IPS-11a (cell line): Measurements from ENCODE around the gene TLE1.

ENCODE experiments used
- H3K4me3 ChIP-seq: one replicate; pipeline ENCODE4 v1.5.1; 2013; ENCODE audit warnings: low read depth, low read length, control low read depth

The TLE1 gene

DNA sequence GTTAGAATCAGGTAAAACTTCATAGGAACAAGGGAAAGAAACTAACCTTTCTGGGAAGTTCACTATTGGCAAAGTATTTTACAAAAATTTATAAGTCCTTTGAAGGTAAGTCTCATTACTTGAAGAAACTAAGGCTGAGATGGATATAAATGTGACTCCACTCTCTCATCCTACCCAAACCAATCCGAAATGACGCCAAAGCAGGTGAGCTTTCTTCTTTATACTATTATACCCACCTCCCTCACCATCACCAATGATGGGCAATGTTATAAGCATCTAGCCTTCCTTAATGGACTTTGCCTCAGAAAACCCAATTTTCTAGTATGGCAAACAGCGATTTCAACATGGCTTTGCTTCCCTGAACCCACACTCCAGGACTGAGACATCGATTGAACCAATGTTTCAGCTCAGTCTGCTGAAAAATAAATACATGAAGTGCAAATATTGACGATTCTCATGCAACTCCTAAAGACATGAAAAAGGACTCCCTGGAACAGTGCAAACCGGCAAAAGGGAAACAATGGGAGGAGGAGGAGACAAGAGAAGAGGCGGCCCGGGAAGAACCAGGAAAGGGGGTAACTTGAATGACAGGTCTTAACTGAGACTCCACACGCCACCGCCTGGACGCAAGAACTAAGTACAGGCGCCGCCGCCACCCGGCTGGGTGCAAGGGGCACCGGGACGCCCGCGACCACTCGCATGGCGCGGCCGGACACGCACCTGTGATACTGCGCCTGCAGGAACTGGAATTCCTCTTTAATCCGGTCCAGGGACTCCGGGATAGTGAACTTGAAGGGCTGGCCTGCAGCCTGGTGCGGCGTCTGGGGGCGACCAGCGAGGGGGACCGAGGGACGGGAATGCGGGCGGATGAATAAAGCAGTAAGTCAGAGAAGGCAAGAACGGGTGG, 2.5 kb downstream of the TLE1 start:
- peak overlapping the region; percentile 85 for H3K4me3 ChIP-seq

DNA sequence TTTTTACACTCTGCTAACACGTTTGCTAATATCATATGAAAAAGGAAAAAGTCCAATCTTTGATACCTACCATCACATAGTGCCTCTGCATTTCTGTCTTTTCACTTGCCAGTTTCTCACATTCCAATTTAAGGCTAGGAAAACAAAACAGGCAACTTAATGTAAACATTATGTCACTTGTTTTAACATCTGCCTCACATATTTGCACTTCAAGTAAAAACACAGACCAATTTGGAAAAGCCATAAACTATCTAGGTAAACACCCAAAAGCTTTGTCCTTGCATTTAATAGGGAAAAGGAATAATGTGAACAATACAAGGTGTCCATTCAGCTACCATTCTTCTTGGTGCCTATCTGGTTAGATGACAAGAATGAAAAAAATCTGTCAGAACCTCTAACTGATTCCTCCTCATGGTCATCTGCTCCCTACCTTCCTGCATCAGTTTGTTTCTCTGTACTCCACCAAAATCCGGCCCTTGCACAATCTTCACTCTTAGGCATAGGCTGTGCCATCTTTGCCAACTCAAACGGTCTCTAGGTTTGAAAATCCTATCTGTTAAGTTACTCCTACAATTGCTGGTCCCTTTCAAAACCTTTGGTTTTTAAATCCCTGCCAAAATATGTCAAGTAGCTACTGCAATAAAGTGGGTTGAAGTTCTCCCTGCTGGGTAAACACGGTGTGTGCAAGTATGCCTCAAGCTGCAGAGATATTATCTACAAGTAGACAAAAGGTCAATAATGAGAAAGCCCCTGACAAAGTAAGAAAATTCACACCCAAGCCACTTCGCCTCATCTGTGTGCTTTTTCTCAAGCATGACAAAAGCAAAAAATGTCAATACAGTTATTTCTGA, 3.4 kb downstream of the TLE1 start:
- H3K4me3 ChIP-seq: peak overlapping the region; percentile 85

DNA sequence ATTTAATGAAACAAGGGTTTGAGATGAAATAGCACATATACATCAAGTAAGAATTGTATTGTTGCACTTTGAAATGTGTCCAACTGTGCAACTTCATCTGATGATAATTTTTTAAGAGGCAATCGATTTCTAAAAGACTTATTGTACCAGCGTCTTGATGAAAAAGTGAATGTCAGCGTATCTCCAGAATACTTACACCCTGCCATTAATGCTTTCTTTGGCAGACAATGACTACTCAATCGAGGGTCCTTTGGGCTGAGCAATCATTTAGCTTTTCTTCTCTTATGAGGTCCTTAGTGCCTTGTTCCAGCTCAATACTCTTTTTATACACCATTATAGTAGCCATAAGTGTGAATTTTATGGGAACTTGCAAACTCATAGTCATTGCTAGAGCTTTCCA, 4.7 kb downstream of the TLE1 start:
- H3K4me3 ChIP-seq: no peak overlapping the region

DNA sequence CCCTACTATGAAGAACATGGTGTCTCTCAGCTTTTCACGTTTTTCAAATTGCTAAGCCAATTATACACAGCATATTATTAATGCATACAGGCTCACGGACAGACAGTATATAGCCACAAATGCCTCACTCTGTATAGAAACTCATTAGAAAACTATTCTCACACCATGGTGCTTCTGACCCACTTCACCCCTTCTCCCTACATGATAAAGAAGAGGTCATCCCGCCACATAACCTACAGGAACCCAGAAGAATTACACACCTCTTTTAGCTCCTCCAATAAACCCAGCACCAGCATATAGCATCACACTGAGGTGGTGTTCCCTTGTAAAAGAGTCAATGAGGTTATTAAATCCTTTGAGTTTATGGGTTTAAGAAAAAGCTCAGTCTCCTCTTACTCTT, 5.6 kb downstream of the TLE1 start:
- no peak overlapping the region for H3K4me3 ChIP-seq

DNA sequence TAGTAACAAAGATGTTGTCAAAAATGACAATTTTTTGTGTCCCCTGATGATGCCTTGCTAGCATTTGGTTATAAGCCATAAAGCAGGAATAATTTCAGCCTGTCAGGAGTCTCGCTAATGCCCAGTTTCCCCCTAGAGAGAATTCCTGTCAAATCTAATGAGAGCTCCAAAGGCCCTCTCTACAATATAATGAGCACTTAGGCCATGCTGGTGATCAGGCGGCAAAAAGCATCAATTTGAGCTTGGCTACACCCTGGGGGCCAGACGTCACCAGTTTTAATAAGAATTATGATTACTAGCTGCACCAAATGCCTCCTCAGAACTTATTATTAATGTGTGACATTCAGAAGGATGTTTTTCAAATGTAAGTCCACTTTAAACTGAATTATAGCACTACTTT, 6.1 kb downstream of the TLE1 start:
- no peak overlapping the region for H3K4me3 ChIP-seq

DNA sequence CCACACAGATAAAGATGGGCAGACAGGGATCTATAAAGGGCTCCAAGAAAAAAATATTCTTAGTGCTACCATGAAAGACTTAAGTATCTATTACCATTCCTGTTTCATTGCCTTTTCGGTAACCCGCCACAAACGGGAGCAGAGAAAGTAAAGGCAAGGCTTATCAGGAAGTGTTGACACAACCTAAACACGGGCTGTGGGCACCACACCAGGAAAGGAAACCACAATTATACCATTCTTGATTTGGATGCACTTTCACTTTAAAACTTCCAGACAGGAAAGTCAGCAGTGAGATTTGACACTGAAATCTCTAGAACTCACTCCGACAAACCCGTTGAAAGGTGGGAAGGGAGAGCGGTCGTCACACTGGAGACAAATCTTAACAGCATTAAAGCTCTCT, 6.5 kb downstream of the TLE1 start:
- no peak overlapping the region for H3K4me3 ChIP-seq

DNA sequence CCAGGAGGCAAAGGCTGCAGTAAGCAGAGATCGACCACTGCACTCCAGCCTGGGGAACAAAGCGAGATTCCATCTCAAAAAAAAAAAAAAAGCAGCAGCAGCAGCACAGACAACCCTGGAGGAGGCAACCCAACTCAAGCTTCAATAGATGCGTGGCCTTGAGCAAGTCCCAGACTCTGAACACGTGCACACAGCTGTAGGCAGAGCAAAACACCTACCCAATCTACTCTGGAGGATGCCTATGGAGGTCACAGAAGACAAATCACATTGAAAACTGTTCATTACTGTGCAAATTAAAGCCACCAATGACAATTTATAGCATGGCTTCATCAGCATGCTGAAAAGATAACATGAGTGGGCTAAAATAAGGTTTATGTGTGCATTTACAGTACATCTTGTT, 7.2 kb downstream of the TLE1 start:
- H3K4me3 ChIP-seq: no peak overlapping the region

DNA sequence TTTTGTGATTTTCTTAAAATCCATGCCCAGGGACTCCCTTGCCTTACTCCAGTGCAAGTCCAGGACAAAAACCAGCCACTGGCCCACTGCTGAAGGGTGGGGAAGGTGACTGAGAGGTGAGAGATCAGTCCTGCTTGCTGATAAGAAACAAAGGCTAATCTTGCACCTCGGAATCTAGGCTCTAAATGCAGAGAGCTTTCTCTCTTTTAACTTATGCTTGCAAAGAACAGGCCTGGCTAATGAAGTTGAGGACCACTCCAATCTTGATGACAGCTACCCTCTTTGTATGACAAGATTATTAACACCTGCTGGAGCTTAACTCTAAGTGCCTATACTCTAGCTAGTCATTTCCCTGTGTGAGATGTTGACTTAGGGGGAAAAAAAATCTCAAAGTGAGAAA, 8.8 kb downstream of the TLE1 start:
- no peak overlapping the region for H3K4me3 ChIP-seq

DNA sequence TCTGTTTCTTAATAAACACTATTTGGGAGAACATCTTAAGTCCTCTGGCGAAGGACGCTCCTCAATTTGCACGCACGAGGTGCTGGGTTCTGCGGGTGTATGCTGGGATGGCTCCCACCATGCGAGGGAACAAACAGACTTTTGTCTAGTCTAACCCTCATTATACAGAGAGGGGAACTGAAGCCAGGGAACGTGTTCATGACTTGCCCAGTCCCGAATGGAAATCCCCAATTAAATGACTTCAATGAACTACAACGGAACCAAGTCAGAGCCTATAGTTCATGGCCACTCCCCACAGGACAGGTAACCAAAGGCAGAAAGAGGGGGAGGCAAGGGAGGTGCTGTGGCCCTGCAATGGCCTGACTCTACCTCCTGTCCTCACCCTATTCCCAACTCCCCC, 9.3 kb downstream of the TLE1 start:
- no peak overlapping the region for H3K4me3 ChIP-seq

DNA sequence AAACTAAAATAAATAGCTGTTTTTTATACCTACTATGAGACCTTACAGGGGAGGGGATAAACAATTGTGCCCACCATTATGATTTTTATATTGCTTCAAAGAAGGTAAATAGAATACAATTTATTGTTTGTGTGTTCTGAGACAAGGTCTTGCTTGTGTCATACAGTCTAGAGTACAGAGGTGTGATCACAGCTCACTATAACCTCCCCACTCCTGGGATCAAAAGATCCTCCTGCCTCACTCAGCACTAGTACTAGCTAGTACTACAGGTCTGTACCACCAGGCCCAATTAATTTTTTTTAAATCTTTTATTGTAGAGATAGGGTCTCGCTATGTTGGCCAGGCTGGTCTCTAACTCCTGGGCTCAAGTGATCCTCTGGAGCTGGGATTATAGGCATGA, 11.3 kb downstream of the TLE1 start:
- no peak overlapping the region for H3K4me3 ChIP-seq

DNA sequence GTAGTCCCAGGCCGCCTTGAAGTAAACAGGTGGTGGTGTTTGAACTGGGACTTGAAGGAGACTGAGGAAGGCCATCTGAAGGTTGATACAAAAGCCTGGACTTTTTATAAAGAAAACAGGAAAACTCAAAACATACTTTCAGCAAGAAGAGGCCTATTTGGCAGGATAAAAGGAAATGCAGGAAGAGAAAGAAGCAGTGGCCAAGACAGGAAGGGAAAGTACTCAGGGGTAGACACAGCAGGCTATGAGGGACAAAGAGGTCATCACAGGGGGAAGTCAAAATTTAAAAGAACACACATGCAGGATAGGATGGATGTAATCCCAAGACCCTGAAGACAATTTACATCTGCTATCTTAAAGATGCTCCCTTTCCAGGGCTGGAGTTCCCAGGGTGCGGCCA, 13.0 kb downstream of the TLE1 start:
- H3K4me3 ChIP-seq: no peak overlapping the region

DNA sequence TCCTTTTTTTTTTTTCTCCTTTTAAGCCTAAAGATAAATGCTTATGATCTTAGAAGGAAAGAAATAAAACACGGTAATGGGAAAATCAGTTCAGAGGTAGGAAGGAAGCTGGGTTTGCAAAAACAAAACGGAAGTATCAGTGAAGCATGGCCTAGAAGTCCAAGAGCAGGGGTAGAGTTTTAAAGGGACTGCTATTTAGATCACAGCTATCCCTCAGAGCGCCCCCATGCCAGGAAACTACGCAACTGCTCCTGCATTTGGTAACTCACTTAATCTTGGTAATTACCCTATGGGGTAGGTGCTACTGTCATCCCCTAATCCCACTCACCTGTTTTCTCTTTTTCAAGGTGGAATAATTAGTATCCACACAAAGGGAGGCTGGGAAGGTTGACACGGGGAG, 16.0 kb downstream of the TLE1 start:
- H3K4me3 ChIP-seq: no peak overlapping the region

DNA sequence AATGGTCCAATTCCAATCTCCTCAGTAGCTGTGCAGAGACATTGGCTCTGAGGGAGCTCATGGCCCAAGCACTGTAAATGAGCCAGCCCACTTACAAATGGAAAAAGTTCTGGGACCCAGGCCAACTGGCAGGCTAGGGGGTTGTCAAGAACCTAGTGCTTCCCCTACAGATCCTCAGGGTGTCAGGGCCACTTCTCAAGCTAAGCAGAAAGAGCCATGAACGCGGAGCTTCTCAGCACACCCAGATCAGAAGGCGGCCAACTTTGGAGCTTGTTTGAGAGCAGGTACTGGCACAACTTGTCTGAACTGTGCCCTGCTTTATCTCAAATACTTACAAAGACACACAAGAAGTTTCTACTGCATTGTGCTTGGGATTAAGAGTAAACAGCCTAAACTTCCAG, 17.5 kb downstream of the TLE1 start:
- H3K4me3 ChIP-seq: no peak overlapping the region

DNA sequence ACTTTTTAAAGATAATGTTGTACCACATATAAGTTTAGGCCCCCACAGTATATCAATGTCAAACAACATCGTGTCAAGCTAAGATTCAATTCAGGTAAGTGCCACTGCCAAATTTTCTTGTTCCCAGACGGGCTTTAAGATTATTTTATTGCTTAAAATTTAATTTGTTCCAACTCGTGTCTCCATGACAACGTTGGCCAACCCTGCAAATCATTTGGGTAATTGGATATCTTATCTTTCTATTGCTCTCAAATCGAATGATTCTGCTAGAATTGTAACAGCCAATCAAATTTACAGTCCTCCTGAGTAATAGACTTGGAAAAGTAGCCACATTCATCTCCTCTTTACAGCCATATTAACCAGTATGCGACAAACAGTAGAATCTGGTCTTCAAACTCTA, 19.5 kb downstream of the TLE1 start:
- H3K4me3 ChIP-seq: no peak overlapping the region

DNA sequence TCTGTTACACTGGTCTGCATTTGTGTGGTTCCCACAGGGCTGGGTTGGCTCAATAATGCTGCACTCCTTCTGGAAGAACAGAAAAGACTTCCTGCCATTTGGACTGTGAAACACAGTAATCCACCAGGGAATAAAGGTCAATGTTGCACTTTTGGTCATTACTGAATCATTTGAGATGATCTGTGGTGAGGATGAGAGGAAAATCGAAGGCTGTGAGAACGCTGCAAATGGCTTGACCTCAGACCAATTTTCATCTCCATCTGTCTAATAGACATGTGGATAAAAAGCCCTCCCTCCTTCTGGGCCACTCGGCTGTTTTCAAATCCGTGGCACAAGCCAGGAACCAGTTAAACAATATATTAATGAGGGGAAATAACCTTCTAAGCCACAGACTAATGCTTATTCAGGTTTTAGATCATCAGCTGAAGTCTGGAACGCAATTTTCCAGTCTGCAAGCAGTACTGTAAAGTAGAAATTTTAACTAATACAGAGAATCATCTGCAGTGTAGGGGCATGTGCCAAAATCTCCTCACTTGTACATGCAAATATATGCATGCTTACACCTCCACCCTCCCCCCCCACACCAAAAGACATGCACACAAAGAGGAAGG, 20.2 kb downstream of the TLE1 start:
- no peak overlapping the region for H3K4me3 ChIP-seq

DNA sequence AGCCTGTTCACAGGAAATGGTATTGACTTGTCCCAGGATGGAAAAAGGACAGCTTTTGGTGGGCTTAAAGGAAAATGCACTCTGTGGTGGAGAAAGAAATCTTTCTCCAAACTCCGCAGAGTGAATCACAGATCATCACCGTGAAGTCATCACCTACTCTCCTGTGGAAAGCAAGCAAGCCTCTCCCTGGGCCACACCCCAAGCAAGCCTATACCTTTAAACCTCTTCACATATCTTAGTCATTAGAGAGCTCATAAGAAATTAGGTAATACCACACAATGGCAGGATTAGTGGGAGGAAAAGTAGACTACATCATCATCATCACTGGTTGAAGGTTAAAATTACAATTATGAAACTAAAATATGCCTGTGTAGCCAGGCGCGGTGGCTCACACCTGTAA, 23.2 kb downstream of the TLE1 start:
- H3K4me3 ChIP-seq: no peak overlapping the region

DNA sequence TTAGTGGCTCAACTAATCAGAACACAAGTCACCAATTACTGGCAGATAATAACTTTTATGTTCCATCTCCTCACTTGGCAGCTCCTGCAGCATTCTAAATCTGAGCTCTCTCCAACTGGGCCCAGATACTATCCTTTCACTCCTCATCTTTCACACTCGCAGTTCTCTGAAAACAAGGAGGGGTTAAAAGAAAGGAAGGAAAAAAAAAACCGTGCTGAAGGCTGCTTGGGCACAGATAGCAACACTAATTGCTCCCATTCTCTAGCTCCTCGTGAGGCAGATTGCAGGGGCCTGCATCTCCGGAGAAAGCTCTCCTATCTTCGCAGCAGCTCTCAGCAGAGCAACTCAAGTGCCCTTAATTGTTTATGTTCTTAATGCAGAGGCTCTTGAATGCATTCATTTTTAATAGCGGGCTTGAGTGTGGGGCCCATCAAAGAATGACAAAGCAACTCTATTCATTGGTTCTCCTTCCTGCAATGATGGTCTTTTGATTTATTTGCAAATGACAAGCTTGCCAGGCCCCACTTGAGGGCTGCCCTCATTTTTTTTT, 23.9 kb downstream of the TLE1 start:
- no peak overlapping the region for H3K4me3 ChIP-seq

DNA sequence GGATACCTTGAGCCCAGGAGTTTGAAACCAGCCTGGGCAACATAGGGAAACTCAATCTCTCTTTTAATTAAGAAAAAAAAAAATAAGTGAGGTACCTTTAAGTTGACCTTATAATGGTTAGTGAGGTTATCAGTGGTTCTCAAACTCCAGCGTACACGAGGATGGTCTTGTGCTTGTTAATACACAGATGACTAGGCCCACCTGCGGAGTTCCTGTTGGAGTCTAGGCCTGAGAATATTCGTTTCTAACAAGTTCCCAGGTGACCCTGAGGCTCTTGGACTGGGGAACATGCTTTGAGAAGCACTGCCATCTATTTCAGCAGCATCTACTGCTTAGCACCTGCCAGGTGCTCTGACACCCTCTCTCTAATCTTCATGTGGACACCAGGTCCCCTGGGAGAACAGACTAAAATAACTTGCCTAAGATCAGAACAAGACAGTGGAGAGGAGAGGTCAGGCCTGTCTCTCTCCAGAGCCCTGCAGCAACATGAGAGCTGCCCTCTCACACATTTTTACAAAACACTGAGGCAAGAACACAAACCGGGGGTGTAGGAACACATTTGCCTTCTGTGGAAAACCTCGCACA, 24.6 kb downstream of the TLE1 start:
- H3K4me3 ChIP-seq: no peak overlapping the region

DNA sequence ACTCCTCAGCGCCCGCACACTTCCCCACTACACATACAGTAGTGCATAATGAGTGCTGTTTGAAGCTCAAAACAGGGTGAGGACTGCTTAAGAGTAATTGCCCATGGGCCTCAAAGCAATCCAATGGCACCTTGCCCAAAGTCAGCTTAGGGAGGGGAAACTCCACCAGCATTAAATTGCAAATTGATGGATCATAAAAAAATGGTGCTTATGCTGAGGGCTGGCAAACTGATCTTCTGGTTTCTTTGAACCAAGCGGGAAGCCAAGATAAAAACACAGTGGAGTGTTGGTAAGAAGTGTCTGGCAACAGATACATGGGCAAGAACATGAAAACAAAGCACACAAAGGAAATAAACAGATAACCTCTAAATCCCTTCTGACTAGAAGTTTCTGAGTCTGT, 28.0 kb downstream of the TLE1 start:
- H3K4me3 ChIP-seq: no peak overlapping the region

DNA sequence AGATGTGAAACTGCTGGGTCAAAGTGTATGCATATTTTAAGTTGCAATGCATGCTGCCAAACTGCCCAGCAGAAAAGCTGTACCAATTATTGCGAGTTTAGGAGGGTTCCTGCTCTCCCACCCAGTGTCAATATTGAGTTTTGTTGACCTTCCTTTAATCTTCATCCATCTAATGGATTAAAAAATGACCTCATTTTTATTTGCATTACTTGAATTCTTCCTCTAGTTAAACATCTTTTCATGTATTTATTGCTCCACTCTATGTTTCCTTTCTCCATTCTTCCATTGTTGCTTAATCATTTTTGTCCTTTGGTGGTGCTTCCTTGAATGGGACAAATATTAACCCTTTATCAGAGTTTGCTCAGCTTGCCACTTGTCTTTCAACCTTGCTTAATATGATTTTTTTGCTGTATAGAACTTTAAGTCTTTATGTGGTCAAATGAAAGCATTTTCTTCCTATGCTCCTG, 32.4 kb downstream of the TLE1 start:
- no peak overlapping the region for H3K4me3 ChIP-seq

DNA sequence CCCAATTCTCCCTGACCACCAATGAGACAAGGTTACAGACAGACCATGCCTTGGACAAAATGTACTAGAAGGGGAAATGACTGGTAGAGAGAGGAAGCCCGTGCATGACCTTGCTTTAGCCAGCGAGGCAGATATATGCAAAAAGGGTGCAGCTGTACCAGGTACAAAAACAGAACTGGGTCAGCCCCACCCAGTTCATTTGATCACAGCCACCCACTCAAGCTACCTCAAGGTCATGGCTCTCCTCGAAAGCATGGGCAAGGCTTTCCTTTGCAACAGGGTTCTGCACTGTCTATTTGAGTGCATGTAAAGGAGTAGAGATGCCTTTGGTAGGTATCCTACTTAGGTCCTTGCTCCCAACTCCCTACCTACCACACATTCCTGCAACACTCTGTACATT, 33.3 kb downstream of the TLE1 start:
- H3K4me3 ChIP-seq: no peak overlapping the region
